ENCODE results near the gene TIMP2. TPM values are rescaled to one million over a fixed set of nuclear protein-coding genes. Genes with fewer than 3 reads are reported as not detected.

TIMP2 gene
- total and polyA plus RNA-seq, 2 donors (not counting 3 experiments of a cell fraction or from before 2014, with no cell fraction given): 138 to 318 TPM

DNA sequence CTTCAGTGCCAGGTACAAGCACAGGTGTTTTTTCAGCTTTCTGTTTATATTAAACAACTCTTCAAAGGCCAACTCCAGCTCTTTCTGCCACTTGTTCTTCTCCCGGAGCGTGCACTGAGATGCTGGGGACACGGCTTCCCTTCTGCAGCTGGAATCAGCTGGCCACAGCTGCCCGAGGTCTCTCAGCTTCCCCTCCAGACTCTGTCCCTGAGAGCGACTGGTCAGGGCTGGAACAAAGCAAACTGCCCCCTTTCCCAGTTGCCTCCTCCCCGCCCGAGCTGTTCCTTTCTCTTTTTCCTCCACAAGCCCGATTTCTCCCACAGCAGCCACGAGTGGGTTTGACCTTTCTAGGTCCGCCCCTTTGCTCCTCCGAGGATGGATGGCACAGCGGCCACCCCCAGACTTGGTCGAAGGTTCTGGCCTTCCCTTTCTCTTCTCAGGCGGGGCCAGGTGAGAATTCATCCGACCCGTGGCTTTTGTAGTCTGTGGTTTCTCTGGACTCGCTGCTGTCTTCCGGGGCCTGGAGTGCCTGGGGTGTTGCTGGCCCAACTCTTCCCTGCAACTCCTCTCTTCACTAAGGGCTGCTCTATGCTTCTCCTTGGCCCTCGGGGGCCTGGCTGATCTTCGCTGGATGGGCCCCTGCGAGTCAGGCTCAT lies 33.7 kb downstream of the TIMP2 start:
- DNase-seq (ENCODE audit: low read depth, low spot score) (no peak), FAIRE-seq (no peak)
- H2AFZ ChIP-seq (ENCODE audit: low read depth, low read length): no peak overlapping the region
- no peaks in the 10 kb centered on the region for H3K9me3 ChIP-seq (replicated peaks; ENCODE audit: control insufficient read depth, insufficient read depth, low read length)
- H3K27me3 ChIP-seq (ENCODE audit: control insufficient read depth in 2 of 2, insufficient read depth in 2 of 2, low read length in 2 of 2): no peaks in the 10 kb centered on the region
- peaks cover 2% of the 10 kb centered on the region for H3K79me2 ChIP-seq (ENCODE audit: control insufficient read depth, insufficient read depth, low read length)
- no peak overlapping the region for H3K4me3 ChIP-seq (replicated peaks in 1 of 3; ENCODE audit: insufficient read depth in 1 of 3, low read depth in 1 of 3, low read length in 3 of 3)
- no peak overlapping the region for H3K27ac ChIP-seq (ENCODE audit: insufficient read depth, low read depth, low read length)
- no peaks in the 10 kb centered on the region for H3K4me1 ChIP-seq (ENCODE audit: control insufficient read depth, extremely low read depth, insufficient read depth, low read length)
- TF ChIP-seq MAX (IDR thresholded peaks at IDR 0.05; ENCODE audit: insufficient read depth, insufficient read length): no peak
- TF ChIP-seq GATA2 (IDR thresholded peaks at IDR 0.05; ENCODE audit: insufficient read depth, insufficient read length, low read depth, low read length): no peak
- TF ChIP-seq MYC (IDR thresholded peaks at IDR 0.05; ENCODE audit: low read depth, low read length): no peak
- TF ChIP-seq, protein P1, sequence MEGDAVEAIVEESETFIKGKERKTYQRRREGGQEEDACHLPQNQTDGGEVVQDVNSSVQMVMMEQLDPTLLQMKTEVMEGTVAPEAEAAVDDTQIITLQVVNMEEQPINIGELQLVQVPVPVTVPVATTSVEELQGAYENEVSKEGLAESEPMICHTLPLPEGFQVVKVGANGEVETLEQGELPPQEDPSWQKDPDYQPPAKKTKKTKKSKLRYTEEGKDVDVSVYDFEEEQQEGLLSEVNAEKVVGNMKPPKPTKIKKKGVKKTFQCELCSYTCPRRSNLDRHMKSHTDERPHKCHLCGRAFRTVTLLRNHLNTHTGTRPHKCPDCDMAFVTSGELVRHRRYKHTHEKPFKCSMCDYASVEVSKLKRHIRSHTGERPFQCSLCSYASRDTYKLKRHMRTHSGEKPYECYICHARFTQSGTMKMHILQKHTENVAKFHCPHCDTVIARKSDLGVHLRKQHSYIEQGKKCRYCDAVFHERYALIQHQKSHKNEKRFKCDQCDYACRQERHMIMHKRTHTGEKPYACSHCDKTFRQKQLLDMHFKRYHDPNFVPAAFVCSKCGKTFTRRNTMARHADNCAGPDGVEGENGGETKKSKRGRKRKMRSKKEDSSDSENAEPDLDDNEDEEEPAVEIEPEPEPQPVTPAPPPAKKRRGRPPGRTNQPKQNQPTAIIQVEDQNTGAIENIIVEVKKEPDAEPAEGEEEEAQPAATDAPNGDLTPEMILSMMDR (IDR thresholded peaks at IDR 0.05; ENCODE audit: extremely low read depth in 1 of 2, insufficient read depth in 1 of 2, low read depth in 1 of 2, low read length in 2 of 2): no peak
- TF ChIP-seq FOS (IDR thresholded peaks at IDR 0.05; ENCODE audit: borderline replicate concordance, insufficient read depth, low read length): no peak
- TF ChIP-seq POLR2AphosphoS5 (IDR thresholded peaks at IDR 0.05; ENCODE audit: insufficient read depth, low read depth, low read length): no peak
- TF ChIP-seq EZH2 (IDR thresholded peaks at IDR 0.05; ENCODE audit: borderline replicate concordance, low read depth, low read length, severe bottlenecking): no peak
- no peak for TF ChIP-seq JUN (IDR thresholded peaks at IDR 0.05; ENCODE audit: borderline replicate concordance, insufficient read depth, insufficient read length, low read depth)
- TF ChIP-seq POLR2A (IDR thresholded peaks at IDR 0.05; ENCODE audit: low read depth, low read length): no peak
- H3K4me2 ChIP-seq (ENCODE audit: insufficient read depth, low read length): no peak overlapping the region
- no peaks in the 10 kb centered on the region for H3K9me1 ChIP-seq (replicated peaks; ENCODE audit: control insufficient read depth, extremely low read depth, insufficient read depth, low read length)
- ChIA-PET CTCF (interaction anchor here (1.3 to 1.7 kb wide), 2 partner anchors 26 to 80 kb away, joined by 3 to 6 read pairs; no protein-coding TSS in a partner anchor), POLR2A (no interaction called here)
- H3K36me3 ChIP-seq (ENCODE audit: control insufficient read depth in 2 of 2, extremely low read depth in 1 of 2, insufficient read depth in 2 of 2, low read length in 2 of 2): peaks cover 0 to 7% of the 10 kb centered on the region in 2 experiments
- H3K9ac ChIP-seq (replicated peaks; ENCODE audit: extremely low read depth, insufficient read depth, low read length): no peak overlapping the region
- dilution Hi-C loops (cut with MboI; ENCODE audit: extremely low pct_ligation_motif_present, low sequenced_read_pairs) (no loop called here), intact Hi-C loops (cut with micrococcal nuclease) (no loop called here)
- BruUV-seq (replicated peaks): no TSS peak
- H4K20me1 ChIP-seq (replicated peaks; ENCODE audit: control insufficient read depth, extremely low read depth, insufficient read depth, low read length): no peaks in the 10 kb centered on the region
